Measurements from ENCODE around the gene PARVG.

GRCh38 chr22:44137415-44137814 is 43.3 kb upstream of the PARVG start:
- TF ChIP-seq CREB1 (IDR thresholded peaks at IDR 0.05), result no peak
- TF ChIP-seq SIN3A (conservative IDR thresholded peaks at IDR 0.05 in 1 of 2, IDR thresholded peaks at IDR 0.05 in 1 of 2; ENCODE audit: low read depth in 1 of 2, low read length in 2 of 2), result no peak
